ENCODE results near the gene AP3B1.

Gene AP3B1

DNA sequence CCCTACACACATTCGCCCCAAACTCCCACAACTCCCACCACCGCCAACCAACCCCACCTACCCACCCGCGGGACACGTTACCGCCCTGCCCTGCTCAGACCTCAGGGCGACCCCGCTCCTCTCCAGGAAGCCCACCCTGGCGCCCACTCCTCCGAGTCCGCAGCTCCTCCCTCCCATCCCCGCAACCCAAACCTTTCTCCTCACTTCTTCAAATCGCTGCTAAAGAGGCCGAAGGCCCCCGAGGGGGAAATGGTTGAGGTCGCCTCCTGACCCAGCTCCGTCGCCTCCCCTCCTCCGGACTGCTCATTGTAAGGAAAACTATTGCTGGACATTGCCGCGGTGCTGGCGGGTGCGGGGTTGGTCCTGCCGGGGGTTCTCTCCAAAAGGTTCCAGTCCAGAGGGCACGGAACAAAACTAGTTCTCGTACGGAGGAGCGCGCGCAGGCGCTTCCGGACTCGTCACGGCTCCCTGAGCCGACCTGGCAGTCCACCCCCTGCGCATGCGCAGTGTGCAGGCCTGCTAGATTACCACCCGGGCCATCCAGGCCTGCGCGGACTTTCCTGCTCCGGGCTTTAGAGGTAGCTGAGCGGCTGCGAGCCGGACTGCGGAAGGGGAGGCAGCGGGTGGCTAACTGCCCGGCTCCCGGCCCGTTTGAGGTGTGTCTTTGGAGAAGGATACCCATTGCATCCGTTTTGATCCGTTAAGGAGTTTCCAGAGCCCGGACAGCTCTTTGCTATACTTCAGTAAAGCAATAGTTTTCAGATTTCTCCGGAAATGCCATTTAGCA is at the start of gene AP3B1:
Gene AP3B1 (minus strand): TSS at position 451 of the 787 bp plus-strand sequence. CDS start 119 bp downstream, at position 332.
- peak; percentile 97 for DNase-seq (ENCODE audit: low spot score)

DNA sequence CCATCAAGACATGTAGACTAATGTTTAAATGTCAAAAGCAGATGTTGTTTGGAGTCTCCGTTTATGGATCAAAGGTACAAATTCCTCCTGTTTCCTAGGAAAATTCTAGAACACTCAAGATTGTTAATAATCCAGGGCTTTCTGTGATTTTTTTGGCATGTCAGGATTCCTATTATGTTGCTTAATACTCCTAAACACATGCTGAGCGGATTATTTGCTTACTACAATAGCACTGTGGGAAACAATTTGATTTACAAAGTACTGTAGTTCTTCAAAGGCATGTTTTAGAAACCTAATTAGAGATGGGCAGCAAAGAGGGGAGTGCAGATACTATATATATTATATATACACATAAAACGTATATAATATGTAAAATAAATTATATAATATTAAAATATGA is 46.9 kb upstream of the AP3B1 start:
- DNase-seq (ENCODE audit: low spot score), result no peak

- no peak for DNase-seq (ENCODE audit: low spot score)
Observed at GRCh38 chr5:78339617-78340436, 45.3 kb upstream of the AP3B1 start.

- DNase-seq (ENCODE audit: low spot score), result no peak
Observed at GRCh38 chr5:78336698-78337097, 42.2 kb upstream of the AP3B1 start.

GRCh38 chr5:78335976-78336375 is 41.5 kb upstream of the AP3B1 start:
- no peak for DNase-seq (ENCODE audit: low spot score)

DNA sequence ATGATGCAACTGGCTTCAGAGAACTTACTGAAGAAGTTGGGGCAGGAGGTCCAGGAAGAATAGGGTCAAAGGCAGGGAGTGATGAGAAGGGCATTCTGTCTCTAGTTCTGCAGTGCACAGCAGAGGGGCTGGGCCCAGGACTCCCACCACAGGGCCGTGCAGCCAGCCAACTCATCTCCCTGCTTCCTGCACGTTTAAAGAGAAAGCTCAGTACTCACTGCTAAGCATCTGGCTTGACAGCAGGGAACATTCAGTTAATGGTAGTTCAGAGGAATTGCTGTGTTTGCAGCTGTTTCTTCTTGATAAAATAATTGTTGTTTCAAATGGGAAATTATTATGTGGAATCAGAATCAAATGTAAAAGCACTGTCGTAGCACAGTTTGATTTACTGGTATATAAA is 40.3 kb upstream of the AP3B1 start:
- DNase-seq (ENCODE audit: low spot score), result no peak

- DNase-seq (ENCODE audit: low spot score), result no peak
Observed at GRCh38 chr5:78331523-78332080, 37.1 kb upstream of the AP3B1 start.

DNA sequence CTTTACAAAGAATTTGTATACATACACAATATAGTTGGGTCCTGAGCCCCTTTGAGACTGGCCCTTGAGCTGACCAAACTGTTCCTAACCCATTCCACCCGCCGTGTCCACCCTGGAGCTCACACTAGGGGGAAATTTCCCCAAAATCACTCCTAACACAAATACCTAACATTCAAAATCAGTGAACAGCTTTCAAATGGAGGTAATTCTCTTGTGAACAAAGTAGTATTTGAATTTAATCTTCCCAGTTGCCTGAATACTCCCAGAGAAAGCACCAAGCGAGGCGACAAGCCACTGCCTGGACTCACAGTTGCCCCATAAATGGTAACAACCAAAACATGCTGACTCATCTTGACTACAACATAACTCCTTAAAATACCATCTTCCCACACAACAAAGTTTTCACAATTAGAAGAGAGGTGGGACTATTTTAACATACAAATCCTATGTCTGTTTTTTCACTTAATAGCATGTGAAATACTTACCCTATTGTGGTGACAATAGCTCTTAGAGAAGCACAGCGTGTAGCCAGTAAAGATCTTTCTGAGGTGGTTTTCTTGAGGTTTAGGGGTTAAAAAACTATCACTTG is 34.2 kb upstream of the AP3B1 start:
- DNase-seq (ENCODE audit: low spot score), result no peak

DNA sequence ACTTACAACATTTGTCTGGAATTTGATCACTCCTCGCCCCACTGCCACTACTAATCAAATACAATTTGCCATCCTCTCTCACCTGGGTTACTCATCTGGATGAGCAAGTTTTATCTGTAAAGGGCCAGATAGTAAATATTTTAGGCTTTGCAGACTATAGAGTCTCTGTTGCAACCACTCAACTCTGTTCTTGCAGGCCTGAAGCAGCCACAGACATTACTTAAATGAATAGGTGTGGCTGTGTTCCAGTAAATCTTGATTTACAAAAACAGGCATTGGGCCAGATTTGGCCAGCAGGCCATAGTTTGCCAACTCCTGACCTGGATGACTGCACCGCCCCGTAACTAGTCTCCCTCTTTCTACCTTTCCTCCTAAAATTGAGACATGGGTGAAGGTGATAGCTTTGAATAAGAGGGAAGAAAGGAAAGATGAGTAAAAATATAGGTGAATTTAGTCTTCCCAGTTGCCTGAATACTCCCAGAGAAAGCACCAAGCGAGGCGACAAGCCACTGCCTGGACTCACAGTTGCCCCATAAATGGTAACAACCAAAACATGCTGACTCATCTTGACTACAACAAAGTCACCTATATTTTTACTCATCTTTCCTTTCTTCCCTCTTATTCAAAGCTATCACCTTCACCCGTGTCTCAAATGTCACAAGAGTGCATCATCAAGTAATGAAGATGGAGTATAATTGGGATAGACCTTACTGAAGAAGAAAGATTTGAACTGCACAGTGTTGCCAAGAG is 33.4 kb upstream of the AP3B1 start:
- DNase-seq (ENCODE audit: low spot score), result no peak

GRCh38 chr5:78326930-78327329 is 32.4 kb upstream of the AP3B1 start:
- DNase-seq (ENCODE audit: low spot score), result no peak

DNA sequence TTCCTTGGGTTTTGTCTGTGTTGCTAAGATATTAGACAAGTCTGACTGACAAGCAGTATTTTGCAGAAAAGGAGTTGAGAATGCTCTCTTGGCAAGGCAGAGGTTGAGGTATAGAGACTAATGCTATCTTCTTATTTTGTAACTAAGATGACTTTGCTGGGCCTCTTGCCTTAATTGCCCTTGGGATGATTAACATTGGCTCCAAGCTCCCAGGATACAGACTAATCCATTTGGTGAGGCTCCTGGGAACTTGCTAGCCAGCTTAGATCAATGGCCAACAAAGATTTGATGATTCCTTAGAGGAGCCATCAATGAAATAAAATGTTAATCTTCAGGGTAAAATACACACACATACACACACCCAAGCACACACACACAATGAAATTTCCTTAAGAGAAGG is 28.7 kb upstream of the AP3B1 start:
- no peak for DNase-seq (ENCODE audit: low spot score)

GRCh38 chr5:78320401-78320800 is 25.9 kb upstream of the AP3B1 start:
- DNase-seq (ENCODE audit: low spot score), result peak; percentile 14

DNA sequence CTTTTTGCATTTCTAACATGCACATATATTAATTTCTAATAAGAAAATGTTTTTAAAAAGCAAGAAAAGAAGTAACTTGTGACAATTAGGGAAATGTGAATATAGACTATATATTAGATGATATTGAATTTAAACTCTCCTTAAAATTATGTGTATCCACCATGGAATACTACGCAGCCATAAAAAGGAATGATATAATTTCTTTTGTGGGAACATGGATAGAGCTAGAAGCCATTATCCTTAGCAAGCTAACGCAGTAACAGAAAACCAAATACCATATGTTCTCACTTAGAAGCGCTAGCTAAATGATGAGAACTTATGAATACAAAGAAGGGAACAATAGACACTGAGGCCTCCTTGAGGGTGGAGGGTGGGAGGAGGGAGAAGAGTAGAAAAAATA is 23.8 kb upstream of the AP3B1 start:
- no peak for DNase-seq (ENCODE audit: low spot score)

GRCh38 chr5:78317515-78317914 is 23.0 kb upstream of the AP3B1 start:
- DNase-seq (ENCODE audit: low spot score), result no peak

- DNase-seq (ENCODE audit: low spot score), result no peak
Observed at GRCh38 chr5:78308703-78309102, 14.2 kb upstream of the AP3B1 start.

DNA sequence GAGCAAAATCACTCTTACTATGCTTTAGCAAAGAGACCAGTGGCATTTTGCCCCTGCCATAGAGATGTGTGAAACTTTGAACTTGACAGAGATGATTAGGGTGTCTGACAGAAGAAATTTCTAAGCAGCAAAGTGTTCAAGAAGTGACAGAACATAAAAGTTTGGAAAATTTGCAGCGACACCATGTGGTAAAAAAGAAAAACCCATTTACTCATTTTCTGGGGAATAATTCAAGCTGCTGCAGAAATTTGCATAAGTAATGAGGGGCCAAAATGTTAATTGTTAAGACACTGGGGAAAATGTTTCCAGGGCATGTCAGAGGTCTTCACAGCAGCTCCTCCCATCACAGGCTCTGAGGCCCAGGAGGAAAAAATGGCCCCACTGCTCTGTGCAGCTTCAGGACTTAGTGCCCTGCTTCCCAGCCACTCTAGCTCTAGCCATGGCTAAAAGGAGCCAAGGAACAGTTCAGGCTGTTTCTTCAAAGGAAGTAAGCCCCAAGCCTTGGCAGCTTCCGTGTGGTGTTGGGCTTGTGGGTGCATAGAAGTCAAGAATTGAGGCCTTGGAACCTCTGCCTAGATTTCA is 6.1 kb upstream of the AP3B1 start:
- DNase-seq (ENCODE audit: low spot score), result peak; percentile 37

GRCh38 chr5:78295035-78295961 is 800 bp upstream of the AP3B1 start:
- DNase-seq (ENCODE audit: low spot score), result peak; percentile 50

- peak; percentile 3 for DNase-seq (ENCODE audit: low spot score)
Observed at GRCh38 chr5:78293851-78294247, 649 bp downstream of the AP3B1 start.

DNA sequence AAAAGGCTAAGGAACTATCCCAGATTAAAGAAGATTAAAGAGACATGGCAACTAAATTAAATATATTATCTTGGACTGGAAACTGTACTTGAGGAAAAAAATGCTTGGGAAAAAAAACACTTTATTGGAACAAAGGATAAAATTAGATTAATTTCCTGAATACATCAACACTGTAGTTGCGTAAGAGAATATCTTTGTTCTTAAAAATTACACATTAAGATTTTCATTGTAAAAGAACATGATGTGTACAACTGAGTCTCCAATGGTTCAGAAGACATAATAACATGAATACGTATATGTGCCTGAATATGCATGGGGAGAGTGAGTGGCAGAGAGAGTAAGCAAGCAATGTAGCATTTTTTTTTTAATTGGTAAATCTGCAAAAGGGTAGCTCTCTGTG is 2.8 kb downstream of the AP3B1 start:
- no peak for DNase-seq (ENCODE audit: low spot score)

DNA sequence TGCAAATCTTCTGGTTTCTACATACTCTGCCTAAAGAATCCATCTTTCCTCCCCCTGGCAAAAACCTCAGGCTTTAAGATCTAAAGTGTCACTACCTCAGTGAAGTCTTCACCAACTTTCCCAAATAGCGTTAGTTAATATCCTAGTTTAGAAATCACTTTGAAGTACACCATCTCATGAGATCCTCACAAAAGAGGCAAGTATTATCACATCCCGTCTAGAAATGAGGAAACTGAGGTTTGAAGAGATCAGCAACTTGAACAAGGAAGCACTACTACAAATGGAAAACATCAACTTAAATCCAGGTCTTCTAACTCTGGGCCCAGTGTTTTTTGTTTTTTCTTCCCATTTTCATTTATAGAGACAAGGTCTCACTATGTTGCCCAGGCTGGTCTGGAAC is 4.6 kb downstream of the AP3B1 start:
- no peak for DNase-seq (ENCODE audit: low spot score)
